Neural progenitor cell (in vitro differentiated cells): ENCODE data around the gene RGS3.

Experiments
- EZH2 ChIP-seq: fragments of 200-600 bp; sonication (generic); IDR thresholded peaks from 2 replicates; pipeline ENCODE4 v1.6.1; 2017; ENCODE audit warnings: antibody characterized with exemption, mild to moderate bottlenecking, moderate library complexity
- EZH2phosphoT487 ChIP-seq: fragments of 200-600 bp; sonication (generic); IDR thresholded peaks from 2 replicates; pipeline ENCODE4 v1.6.1; 2017; ENCODE audit warnings: antibody characterized with exemption
- TF ChIP-seq, protein P1 (sequence below): fragments of 200-600 bp; sonication (generic); IDR thresholded peaks from 2 replicates; pipeline ENCODE4 v1.5.1; 2017; ENCODE audit warnings: antibody characterized with exemption, mild to moderate bottlenecking

DNA sequence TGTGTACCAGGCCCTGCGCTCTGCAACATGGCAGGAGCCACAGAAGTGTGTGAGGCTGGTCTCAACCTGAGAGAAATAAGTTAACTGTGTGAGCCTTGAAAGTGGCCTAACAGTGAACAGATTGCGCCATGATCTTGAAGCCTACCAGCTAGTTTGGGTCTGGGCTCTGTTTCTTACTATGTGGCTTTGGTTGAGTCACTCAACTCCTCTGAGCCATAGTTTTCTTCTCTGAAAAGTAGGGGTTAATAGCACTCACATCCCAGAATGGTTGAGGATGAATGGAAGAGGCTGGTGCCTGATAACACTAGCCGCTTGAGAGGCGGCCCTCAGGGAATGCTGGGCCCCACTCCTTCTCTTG, 121.5 kb downstream of the RGS3 start:
- TF ChIP-seq, protein P1, sequence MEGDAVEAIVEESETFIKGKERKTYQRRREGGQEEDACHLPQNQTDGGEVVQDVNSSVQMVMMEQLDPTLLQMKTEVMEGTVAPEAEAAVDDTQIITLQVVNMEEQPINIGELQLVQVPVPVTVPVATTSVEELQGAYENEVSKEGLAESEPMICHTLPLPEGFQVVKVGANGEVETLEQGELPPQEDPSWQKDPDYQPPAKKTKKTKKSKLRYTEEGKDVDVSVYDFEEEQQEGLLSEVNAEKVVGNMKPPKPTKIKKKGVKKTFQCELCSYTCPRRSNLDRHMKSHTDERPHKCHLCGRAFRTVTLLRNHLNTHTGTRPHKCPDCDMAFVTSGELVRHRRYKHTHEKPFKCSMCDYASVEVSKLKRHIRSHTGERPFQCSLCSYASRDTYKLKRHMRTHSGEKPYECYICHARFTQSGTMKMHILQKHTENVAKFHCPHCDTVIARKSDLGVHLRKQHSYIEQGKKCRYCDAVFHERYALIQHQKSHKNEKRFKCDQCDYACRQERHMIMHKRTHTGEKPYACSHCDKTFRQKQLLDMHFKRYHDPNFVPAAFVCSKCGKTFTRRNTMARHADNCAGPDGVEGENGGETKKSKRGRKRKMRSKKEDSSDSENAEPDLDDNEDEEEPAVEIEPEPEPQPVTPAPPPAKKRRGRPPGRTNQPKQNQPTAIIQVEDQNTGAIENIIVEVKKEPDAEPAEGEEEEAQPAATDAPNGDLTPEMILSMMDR, result no peak
- TF ChIP-seq EZH2phosphoT487 (no peak), EZH2 (no peak)
